Aorta (tissue), 5 donors: ENCODE results near the gene MTA3. TPM values are rescaled to one million over a fixed set of nuclear protein-coding genes. Genes with fewer than 3 reads are reported as not detected.

Experiments used
- ATAC-seq: fragments of 200-7000 bp; cut with Tn5 transposase; one replicate; pipeline ENCODE4 v1.9.1; 2022; ENCODE audit warnings: moderate library complexity; ENCODE audit not compliant: low FRiP score
- DNase-seq, 2 donors: peaks; one replicate each; pipeline ENCODE4 v3.0.0-alpha.2; 2020
- H3K27ac ChIP-seq, 2 donors: one replicate each; pipeline ENCODE4 v1.5.1; 2013; ENCODE audit warnings: low read length in 2 of 2, mild to moderate bottlenecking in 2 of 2, moderate library complexity in 2 of 2, control low read depth in 1 of 2, inconsistent platforms in 1 of 2, low read depth in 1 of 2
- H3K27me3 ChIP-seq, 2 donors: one replicate each; pipeline ENCODE4 v1.6.1; 2013; ENCODE audit warnings: control low read depth in 1 of 2, low read length in 1 of 2, mild to moderate bottlenecking in 1 of 2, moderate library complexity in 1 of 2; ENCODE audit not compliant: insufficient read depth in 2 of 2, control insufficient read depth in 1 of 2
- H3K36me3 ChIP-seq, 2 donors: one replicate each; pipeline ENCODE4 v1.6.1; 2013; ENCODE audit warnings: control low read depth in 1 of 2, low read length in 1 of 2, mild to moderate bottlenecking in 1 of 2; ENCODE audit not compliant: insufficient read depth in 2 of 2, control insufficient read depth in 1 of 2
- H3K4me1 ChIP-seq, 2 donors: one replicate each; pipeline ENCODE4 v1.6.1; 2013; ENCODE audit warnings: low read length in 2 of 2, control low read depth in 1 of 2, mild to moderate bottlenecking in 1 of 2, moderate library complexity in 1 of 2; ENCODE audit not compliant: insufficient read depth in 2 of 2, control insufficient read depth in 1 of 2
- H3K4me3 ChIP-seq, 2 donors: one replicate each; pipeline ENCODE4 v1.5.1; 2013; ENCODE audit warnings: low read length in 2 of 2, control low read depth in 1 of 2, mild to moderate bottlenecking in 1 of 2
- H3K9me3 ChIP-seq: one replicate; pipeline ENCODE4 v1.6.1; 2013; ENCODE audit warnings: mild to moderate bottlenecking, low read length; ENCODE audit not compliant: control insufficient read depth
- WGBS, 2 donors: extraction: QIAGEN DNeasy Blood & Tissue Kit; methylation state at CpG; one replicate each; pipeline ENCODE4 v1.1.7; 2013; 5-methylcytosine and 5-hydroxymethylcytosine counted together
- intact Hi-C, 2 donors: fragments of 100-400 bp; cut with DNase I; formaldehyde crosslinking; loops; one replicate each; pipeline versions ENCODE4 v1.14.2 to v1.15.0; 2022
- polyA plus RNA-seq, 2 donors: library from polyadenylated mRNA; stranded (reverse); fragments of 200-250 nt; gene quantifications; one replicate each; pipeline ENCODE4 v1.2.3, GENCODE V29; 2013
- total RNA-seq, 2 donors: library from RNA; stranded (reverse); fragmentation: NEBNext Ultra II Directional; extraction: Animal tissue kit (Norgen Biotek cat#: 25700); gene quantifications; one replicate each; pipeline ENCODE4 v1.2.1, GENCODE V29; 2021
- donor health status: healthy with polysubstance abuse.
- donor health status: Bipolar disorder and iron deficiency.
- donor health status: DM: no; HTN: no; CAD: no.
- donor health status: DM: no; HTN: no; CAD: no.
- donor health status: DM: yes; HTN: yes; CAD: no.

The MTA3 gene
- total and polyA plus RNA-seq, 4 donors = 17.3 to 50.7 (median 36.2) TPM

DNA sequence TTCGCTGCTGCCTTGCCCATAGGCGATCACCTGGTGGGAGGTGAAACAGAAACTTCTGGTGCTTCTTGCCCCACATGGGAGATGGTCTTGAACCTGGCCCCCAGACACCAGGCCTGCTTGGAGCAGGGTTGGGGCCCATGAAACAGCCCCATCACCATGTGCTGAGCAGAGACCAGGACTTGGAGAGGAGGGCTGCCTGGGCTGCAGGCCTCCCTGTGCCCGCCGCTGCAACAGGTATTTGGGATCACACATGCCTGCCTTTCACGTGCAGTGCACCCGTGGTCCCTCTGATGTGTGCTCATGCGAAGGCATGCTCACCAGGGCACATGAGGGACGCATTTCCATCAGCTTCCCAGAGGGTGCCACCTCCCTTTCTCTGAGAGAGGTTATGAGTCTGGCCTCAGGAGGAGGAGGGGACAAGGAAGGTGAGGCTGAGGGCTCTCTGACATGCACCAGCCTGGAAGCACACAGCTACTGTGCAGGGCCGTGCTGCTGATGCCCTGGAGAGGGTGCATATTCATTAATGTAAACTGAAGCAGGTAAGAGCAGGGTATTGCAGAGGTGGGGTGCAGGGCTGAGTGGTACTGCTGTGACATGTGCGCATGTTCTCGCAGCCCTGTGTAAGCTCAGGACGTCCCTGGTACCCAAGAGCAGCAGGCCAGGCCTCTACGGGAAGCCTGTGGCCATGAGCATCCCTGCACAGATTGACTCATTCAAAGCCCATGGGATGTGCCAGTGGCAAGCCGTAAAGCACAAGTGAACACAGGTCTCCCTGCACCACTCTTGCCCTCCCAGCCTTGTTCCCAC lies 199.7 kb downstream of the MTA3 start:
- intact Hi-C loops = no loop called here
- 73 to 78% methylated on average over 14 of the region's 14 CpGs for WGBS, 2 donors
- H3K27ac ChIP-seq = no peak overlapping the region
- no peaks in the 10 kb centered on the region for H3K9me3 ChIP-seq
- H3K36me3 ChIP-seq = no peaks in the 10 kb centered on the region
- ATAC-seq (no peak), DNase-seq (no peak)
- H3K4me3 ChIP-seq = no peak overlapping the region
- H3K4me1 ChIP-seq = no peaks in the 10 kb centered on the region
- no peaks in the 10 kb centered on the region for H3K27me3 ChIP-seq

DNA sequence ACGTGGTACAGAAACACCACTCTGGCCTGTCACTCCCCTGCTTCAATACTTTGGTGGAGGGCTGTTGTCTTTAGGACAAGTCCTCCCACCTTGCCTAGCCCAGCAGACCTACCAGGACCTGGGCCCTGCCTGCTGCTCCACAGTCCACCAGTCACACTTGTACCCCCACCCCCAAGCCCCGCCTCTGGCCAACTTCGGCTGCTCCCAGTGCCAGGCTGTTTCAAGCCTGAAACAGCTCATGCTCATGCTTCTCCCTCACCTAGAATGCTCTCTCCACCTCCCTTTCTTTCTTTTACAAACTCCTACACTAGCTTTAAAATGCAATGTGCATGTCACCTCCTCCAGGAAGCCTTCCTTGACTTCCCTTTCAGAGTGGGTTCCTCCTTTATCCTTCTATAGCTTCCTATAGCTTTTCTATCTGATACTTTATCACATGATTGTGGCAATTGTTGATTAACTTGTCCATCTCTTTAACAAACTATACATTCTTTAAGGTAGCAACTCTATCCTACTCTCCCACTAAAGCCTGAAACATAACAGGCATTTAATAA lies 200.3 kb downstream of the MTA3 start:
- intact Hi-C loops = no loop called here
- Histone ChIP-seq H3K27me3 (no peaks in the 10 kb centered on the region), H3K27ac (no peak overlapping the region), H3K4me1 (no peaks in the 10 kb centered on the region), H3K9me3 (no peaks in the 10 kb centered on the region), H3K36me3 (no peaks in the 10 kb centered on the region), H3K4me3 (no peak overlapping the region)
- 53 to 55% methylated on average over 3 of the region's 3 CpGs for WGBS, 2 donors
- DNase-seq (no peak), ATAC-seq (no peak)

DNA sequence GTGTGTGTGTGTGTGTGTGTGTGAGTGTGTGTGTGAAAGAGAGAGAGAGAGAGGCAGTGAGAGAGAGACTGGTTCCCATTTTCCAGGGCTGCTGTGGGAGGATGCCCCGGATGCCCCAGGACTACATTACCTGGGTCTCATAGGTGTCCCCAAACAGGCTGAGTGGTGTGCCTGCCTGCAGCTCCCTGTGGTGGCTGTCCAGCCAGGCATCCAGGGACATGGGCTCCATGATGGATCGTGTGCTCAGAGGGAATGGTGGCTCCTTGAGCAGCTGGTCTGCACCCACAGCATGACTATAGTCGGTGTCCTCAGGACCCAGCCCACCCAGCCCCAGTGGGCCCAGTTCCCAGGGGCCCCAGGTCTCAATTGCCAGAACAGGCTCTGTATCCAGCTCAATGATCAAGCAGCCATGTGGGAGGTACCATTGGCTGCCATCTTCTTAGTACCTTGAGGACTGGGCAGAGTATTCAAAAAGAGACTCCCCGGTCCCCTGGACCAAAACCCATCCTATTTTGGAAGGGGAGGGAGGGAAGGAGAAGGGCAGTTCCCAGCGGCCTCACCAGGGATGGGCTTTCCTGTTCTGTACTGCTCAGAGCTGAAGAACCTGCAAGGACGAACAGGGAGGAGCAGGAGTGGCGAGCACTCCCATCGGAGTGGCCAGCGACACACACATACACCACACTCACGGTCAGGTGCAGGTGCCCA lies 201.3 kb downstream of the MTA3 start:
- Histone ChIP-seq H3K27me3 (no peaks in the 10 kb centered on the region), H3K4me1 (no peaks in the 10 kb centered on the region), H3K9me3 (no peaks in the 10 kb centered on the region), H3K36me3 (no peaks in the 10 kb centered on the region), H3K4me3 (no peak overlapping the region), H3K27ac (no peak overlapping the region)
- intact Hi-C loops = no loop called here
- 95 to 97% methylated on average over 10 of the region's 10 CpGs for WGBS, 2 donors
- no peak for ATAC-seq
- no peak for DNase-seq

DNA sequence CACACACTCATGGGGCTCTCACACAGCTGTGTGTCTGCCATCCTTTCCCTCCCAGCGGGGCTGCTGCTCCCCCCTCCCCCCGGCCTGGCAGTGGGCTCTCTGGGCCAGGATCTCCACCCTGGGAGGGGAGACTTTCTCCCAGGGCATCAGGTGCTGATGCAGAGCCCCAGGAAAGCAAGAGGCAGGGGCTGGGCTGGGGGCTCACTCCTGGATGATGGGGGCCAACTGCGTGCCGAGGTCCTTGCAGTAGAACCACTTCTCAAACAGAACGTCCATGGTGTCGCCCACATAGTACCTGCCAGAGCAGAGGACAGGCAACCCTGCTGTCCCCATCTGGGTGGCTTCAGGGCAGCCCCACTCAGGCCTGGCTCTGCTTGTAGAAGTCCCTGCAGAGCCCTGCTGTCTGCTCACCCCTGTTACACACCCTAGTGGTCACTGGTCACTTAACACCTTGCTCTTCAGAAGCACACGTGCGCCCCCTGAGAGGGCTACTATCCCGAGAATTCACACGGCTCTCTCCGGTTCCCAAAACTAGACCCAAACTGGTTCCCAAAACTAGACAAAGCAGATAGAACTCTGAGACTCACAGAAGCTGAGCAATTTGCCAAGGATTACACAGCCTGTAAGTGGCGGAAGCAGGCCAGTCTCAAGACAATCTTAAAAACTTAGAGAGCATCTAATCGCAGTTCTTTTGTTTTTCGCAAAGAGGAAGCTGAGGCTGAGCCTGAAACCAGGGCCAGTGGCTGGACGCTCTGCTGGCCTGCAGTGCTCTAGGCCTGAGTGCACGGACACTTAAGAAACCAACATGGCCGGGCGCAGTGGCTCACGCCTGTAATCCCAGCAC lies 202.1 kb downstream of the MTA3 start:
- Histone ChIP-seq H3K4me3 (no peak overlapping the region), H3K27ac (no peak overlapping the region), H3K36me3 (no peaks in the 10 kb centered on the region), H3K27me3 (no peaks in the 10 kb centered on the region), H3K9me3 (no peaks in the 10 kb centered on the region), H3K4me1 (no peaks in the 10 kb centered on the region)
- 81 to 82% methylated on average over 19 of the region's 19 CpGs for WGBS, 2 donors
- intact Hi-C loops = no loop called here
- DNase-seq (peak in 1 of 2 donors; percentile 60), ATAC-seq (no peak)

DNA sequence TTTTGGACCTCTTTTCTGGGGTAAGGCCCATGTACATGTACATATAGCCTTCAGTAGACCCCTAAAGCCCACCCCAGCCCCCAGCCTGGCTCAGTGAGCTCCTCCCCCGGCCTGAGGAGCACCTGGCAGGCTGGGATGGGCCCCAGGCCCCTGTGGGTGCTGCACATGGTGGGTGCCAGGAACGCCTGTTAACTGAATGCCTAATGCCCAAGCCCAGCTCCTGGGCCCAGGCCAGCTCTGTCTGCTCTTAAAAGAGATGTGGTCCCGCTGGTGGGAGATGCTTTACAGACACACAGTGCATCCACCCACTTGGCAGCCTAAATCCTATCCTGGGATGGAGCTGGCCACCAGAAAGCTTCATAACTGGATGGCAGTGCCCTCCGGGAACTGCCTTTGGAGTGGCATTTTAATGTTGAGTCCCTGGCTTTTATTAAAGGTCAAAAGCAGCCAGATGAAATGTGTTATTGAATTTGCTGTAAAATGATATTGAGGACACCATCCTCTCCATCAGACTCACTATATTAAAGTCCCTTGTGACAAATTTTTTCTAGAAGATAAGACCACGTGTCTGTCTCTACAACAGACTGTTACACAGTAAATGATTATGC lies 203.2 kb downstream of the MTA3 start:
- Histone ChIP-seq H3K27me3 (no peaks in the 10 kb centered on the region), H3K4me3 (no peak overlapping the region), H3K36me3 (no peaks in the 10 kb centered on the region), H3K4me1 (no peaks in the 10 kb centered on the region), H3K27ac (no peak overlapping the region), H3K9me3 (no peaks in the 10 kb centered on the region)
- ATAC-seq (no peak), DNase-seq (no peak)
- intact Hi-C loops = no loop called here
- 91 to 95% methylated on average over 5 of the region's 5 CpGs for WGBS, 2 donors

DNA sequence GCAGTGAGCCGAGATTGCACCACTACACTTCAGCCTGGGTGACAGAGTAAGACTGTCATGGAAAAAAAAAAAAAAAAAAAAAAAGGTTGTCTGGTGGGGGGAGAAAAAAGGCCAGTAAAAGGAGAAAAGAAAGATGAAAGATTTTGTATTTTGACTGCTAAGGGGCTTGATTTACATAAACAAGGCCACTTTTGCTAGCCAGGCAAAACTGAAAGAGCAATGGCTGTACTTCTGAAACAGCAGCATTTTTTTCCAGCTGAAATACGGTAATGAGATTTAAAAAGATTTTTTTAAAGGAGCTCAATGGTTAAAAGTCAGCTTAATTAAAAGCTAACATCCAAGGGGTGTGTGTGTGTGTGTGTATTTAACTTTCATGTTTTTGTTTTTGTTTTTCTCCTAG lies 206.8 kb downstream of the MTA3 start:
- intact Hi-C loops = no loop called here
- H3K27ac ChIP-seq = no peak overlapping the region

DNA sequence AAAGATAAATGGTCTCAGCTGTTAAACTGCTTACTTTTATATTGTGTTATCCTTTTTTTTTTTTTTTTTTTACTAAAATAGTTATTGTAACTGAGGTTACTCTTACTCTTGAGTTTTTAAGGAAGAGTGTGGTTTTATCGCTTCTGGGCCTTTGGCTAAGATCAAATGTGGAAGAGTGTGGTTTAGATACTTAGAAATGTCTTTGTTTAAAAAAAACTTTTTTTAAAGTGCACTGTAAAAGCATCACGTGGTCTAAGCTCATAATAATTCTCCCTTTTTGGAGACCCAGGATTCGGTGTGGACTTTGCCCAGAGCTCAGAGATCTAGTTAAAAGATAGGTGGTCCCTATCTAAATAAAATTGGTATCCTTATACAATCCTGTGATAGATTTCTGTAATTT lies 207.4 kb downstream of the MTA3 start:
- Histone ChIP-seq H3K27ac (no peak overlapping the region), H3K4me1 (no peaks in the 10 kb centered on the region), H3K27me3 (no peaks in the 10 kb centered on the region), H3K9me3 (no peaks in the 10 kb centered on the region), H3K4me3 (no peak overlapping the region), H3K36me3 (no peaks in the 10 kb centered on the region)
- ATAC-seq (no peak), DNase-seq (no peak)
- intact Hi-C loops = no loop called here
- 62 to 68% methylated on average over 3 of the region's 3 CpGs for WGBS, 2 donors

More for the DNA sequence above, 206.8 kb downstream of the MTA3 start:
- no peaks in the 10 kb centered on the region for H3K36me3 ChIP-seq
- no peaks in the 10 kb centered on the region for H3K4me1 ChIP-seq
- no peaks in the 10 kb centered on the region for H3K9me3 ChIP-seq
- no peak for ATAC-seq
- 63 to 76% methylated on average over 2 of the region's 2 CpGs for WGBS, 2 donors
- no peak overlapping the region for H3K4me3 ChIP-seq
- DNase-seq = no peak
- H3K27me3 ChIP-seq = no peaks in the 10 kb centered on the region
